Uterus (tissue), 4 donors: ENCODE results near the gene HTT. TPM values are rescaled to one million over a fixed set of nuclear protein-coding genes. Genes with fewer than 3 reads are reported as not detected.

Experiments
- DNase-seq, 2 donors: peaks; one replicate each; pipeline ENCODE4 v3.0.0-alpha.2; 2019 to 2020
- H3K27ac ChIP-seq, 2 donors: fragments of 200-600 bp; sonication (generic); 1 replicate in 1 of 2; 2 replicates in 1 of 2; pipeline ENCODE4 v1.5.1; 2016 to 2018
- H3K27me3 ChIP-seq, 2 donors: fragments of 200-600 bp; sonication (generic); one replicate each; pipeline ENCODE4 v1.5.1; 2018 to 2019; ENCODE audit warnings: control low read depth in 1 of 2
- H3K36me3 ChIP-seq, 2 donors: fragments of 200-600 bp; sonication (generic); one replicate each; pipeline ENCODE4 v1.5.1; 2019; ENCODE audit warnings: control low read depth in 1 of 2
- H3K4me1 ChIP-seq, 2 donors: fragments of 200-600 bp; sonication (generic); one replicate each; pipeline ENCODE4 v1.5.1; 2018 to 2019; ENCODE audit warnings: control low read depth in 1 of 2
- H3K4me3 ChIP-seq, 2 donors: fragments of 200-600 bp; sonication (generic); 1 replicate in 1 of 2; 2 replicates in 1 of 2; pipeline ENCODE4 v1.5.1; 2018 to 2019; ENCODE audit warnings: mild to moderate bottlenecking in 1 of 2
- H3K9me3 ChIP-seq, 2 donors: fragments of 200-600 bp; sonication (generic); one replicate each; pipeline ENCODE4 v1.5.1; 2019; ENCODE audit warnings: control low read depth in 1 of 2
- POLR2A ChIP-seq, 2 donors: fragments of 450-650 bp; IDR thresholded peaks; one replicate each; pipeline ENCODE4 v1.6.1; 2016; ENCODE audit warnings: antibody characterized with exemption in 2 of 2, mild to moderate bottlenecking in 1 of 2, moderate library complexity in 1 of 2
- intact Hi-C: fragments of 100-400 bp; cut with DNase I; formaldehyde crosslinking; loops from one replicate; pipeline ENCODE4 v1.15.1; 2023; ENCODE audit warnings: low total_unique reads
- total RNA-seq, 4 donors: library from RNA; depleted of rRNA in 3 of 4; stranded (reverse); fragments of >200 nt in 3 of 4; gene quantifications; one replicate each; pipeline versions ENCODE4 v1.1.0 to v1.2.4, GENCODE V29; 2014 to 2023
- TF ChIP-seq, protein P1 (sequence below), 4 experiments: fragments of 200-600 bp in 2 of 4; fragments of 450-650 bp in 2 of 4; sonication (generic) in 2 of 4; IDR thresholded peaks; one replicate each; pipeline ENCODE4 v1.5.1; 2016 to 2019; ENCODE audit warnings: antibody characterized with exemption in 4 of 4, mild to moderate bottlenecking in 2 of 4, moderate library complexity in 1 of 4
- donor health status: DM: yes; HTN: yes; CAD: no.

HTT gene
- total RNA-seq, 4 donors from 2014 or later, result 10.9 to 81.4 (median 49.8) TPM

DNA sequence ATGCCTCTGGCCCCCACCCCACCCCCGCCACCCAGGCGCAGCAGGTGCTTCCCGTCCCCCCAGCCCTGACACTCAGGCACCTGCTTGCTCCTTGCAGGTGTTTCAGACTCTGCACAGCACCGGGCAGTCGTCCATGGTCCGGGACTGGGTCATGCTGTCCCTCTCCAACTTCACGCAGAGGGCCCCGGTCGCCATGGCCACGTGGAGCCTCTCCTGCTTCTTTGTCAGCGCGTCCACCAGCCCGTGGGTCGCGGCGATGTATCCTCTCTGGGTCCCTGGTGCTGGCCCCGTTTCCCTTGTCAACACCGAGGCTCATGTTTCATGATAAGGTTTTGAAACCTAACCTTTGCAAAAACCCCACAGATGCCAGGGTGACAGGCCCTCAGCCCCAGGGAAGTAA, 164.2 kb downstream of the HTT start:
- intact Hi-C loops, result no loop called here

DNA sequence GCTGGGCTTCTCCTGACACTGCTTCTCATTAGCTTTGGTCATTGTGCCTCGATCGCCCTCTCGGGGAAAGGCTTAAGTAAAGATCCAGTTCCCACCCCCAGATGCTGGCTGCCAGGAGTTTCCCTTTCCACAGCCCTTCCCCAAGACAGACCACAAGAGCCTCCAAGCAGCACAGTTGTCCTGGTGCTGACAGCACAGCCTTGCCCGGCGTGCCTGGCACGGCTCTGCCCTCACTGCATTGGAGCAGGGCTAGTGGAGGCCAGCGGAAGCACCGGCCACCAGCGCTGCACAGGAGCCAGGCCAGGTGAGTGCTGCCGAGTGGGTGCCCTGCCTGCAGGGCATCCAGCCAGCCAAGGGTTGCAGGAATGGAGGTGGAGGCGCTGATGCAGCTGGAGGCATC, 164.8 kb downstream of the HTT start:
- intact Hi-C loops, result no loop called here
- H3K27ac ChIP-seq, result no peak overlapping the region
- TF ChIP-seq POLR2A (IDR thresholded peaks at IDR 0.05), result no peak
- TF ChIP-seq, protein P1, sequence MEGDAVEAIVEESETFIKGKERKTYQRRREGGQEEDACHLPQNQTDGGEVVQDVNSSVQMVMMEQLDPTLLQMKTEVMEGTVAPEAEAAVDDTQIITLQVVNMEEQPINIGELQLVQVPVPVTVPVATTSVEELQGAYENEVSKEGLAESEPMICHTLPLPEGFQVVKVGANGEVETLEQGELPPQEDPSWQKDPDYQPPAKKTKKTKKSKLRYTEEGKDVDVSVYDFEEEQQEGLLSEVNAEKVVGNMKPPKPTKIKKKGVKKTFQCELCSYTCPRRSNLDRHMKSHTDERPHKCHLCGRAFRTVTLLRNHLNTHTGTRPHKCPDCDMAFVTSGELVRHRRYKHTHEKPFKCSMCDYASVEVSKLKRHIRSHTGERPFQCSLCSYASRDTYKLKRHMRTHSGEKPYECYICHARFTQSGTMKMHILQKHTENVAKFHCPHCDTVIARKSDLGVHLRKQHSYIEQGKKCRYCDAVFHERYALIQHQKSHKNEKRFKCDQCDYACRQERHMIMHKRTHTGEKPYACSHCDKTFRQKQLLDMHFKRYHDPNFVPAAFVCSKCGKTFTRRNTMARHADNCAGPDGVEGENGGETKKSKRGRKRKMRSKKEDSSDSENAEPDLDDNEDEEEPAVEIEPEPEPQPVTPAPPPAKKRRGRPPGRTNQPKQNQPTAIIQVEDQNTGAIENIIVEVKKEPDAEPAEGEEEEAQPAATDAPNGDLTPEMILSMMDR (IDR thresholded peaks at IDR 0.05), result no peak
- H3K27me3 ChIP-seq, result no peaks in the 10 kb centered on the region
- no peaks in the 10 kb centered on the region for H3K9me3 ChIP-seq
- DNase-seq, result no peak
- peaks cover 0 to 6% of the 10 kb centered on the region in 2 donors for H3K4me1 ChIP-seq
- H3K4me3 ChIP-seq, result no peak overlapping the region
- H3K36me3 ChIP-seq, result no peaks in the 10 kb centered on the region

More for the DNA sequence above, 164.2 kb downstream of the HTT start:
- no peak overlapping the region for H3K27ac ChIP-seq
- peaks cover 0 to 6% of the 10 kb centered on the region in 2 donors for H3K4me1 ChIP-seq
- no peaks in the 10 kb centered on the region for H3K9me3 ChIP-seq
- H3K27me3 ChIP-seq, result no peaks in the 10 kb centered on the region
- no peak for TF ChIP-seq POLR2A (IDR thresholded peaks at IDR 0.05)
- TF ChIP-seq, protein P1 (IDR thresholded peaks at IDR 0.05), result no peak
- H3K4me3 ChIP-seq, result no peak overlapping the region
- no peak for DNase-seq
- no peaks in the 10 kb centered on the region for H3K36me3 ChIP-seq

- Histone ChIP-seq H3K4me3 (no peak overlapping the region), H3K27me3 (no peaks in the 10 kb centered on the region), H3K36me3 (no peaks in the 10 kb centered on the region), H3K9me3 (no peaks in the 10 kb centered on the region), H3K4me1 (peaks cover 0 to 6% of the 10 kb centered on the region in 2 donors), H3K27ac (no peak overlapping the region)
- DNase-seq, result no peak
- intact Hi-C loops, result no loop called here
- no peak for TF ChIP-seq POLR2A (IDR thresholded peaks at IDR 0.05)
- TF ChIP-seq, protein P1 (IDR thresholded peaks at IDR 0.05), result no peak
Observed at GRCh38 chr4:3239998-3240920, 165.8 kb downstream of the HTT start.

- Histone ChIP-seq H3K4me3 (no peak overlapping the region), H3K4me1 (peaks cover 0 to 6% of the 10 kb centered on the region in 2 donors), H3K36me3 (no peaks in the 10 kb centered on the region), H3K27me3 (no peaks in the 10 kb centered on the region), H3K27ac (no peak overlapping the region), H3K9me3 (no peaks in the 10 kb centered on the region)
- intact Hi-C loops, result no loop called here
- no peak for DNase-seq
- no peak for TF ChIP-seq POLR2A (IDR thresholded peaks at IDR 0.05)
- TF ChIP-seq, protein P1 (IDR thresholded peaks at IDR 0.05), result no peak
Observed at GRCh38 chr4:3240936-3241522, 166.5 kb downstream of the HTT start.
